Spleen (tissue), 11 donors: ENCODE measurements around the gene IRS1. TPM values are rescaled to one million over a fixed set of nuclear protein-coding genes. Genes with fewer than 3 reads are reported as not detected.

Source experiments
- DNase-seq: peaks from one replicate; pipeline ENCODE4 v3.0.0-alpha.2; 2020
- H3K27ac ChIP-seq, 8 donors: fragments of 200-600 bp; sonication (generic) in 7 of 8; 1 replicate in 4 of 8; 2 replicates in 4 of 8; pipeline versions ENCODE4 v1.5.0 to v1.8.0; 2016 to 2021; ENCODE audit warnings: inconsistent platforms in 4 of 8, mild to moderate bottlenecking in 4 of 8, moderate library complexity in 1 of 8
- H3K27me3 ChIP-seq, 7 donors: fragments of 200-600 bp; sonication (generic) in 6 of 7; replicated peaks in 1 of 7; 1 replicate in 4 of 7; 2 replicates in 3 of 7; pipeline versions ENCODE4 v1.5.0 to v1.8.0; 2016 to 2021; ENCODE audit warnings: inconsistent platforms in 3 of 7, mild to moderate bottlenecking in 1 of 7
- H3K36me3 ChIP-seq, 6 donors: fragments of 200-600 bp; sonication (generic) in 5 of 6; 1 replicate in 4 of 6; 2 replicates in 2 of 6; pipeline versions ENCODE4 v1.5.0 to v1.8.0; 2016 to 2021; ENCODE audit warnings: inconsistent platforms in 2 of 6
- H3K4me1 ChIP-seq, 6 donors: fragments of 200-600 bp; sonication (generic) in 5 of 6; 1 replicate in 3 of 6; 2 replicates in 3 of 6; pipeline versions ENCODE4 v1.5.0 to v1.8.0; 2016 to 2021; ENCODE audit warnings: inconsistent platforms in 3 of 6
- H3K4me3 ChIP-seq, 8 donors: fragments of 200-600 bp; sonication (generic) in 7 of 8; 1 replicate in 4 of 8; 2 replicates in 4 of 8; pipeline versions ENCODE4 v1.5.0 to v1.8.0; 2016 to 2021; ENCODE audit warnings: inconsistent platforms in 4 of 8, mild to moderate bottlenecking in 4 of 8, moderate library complexity in 2 of 8
- H3K9me3 ChIP-seq, 8 donors: fragments of 200-600 bp; sonication (generic) in 7 of 8; 1 replicate in 4 of 8; 2 replicates in 4 of 8; pipeline versions ENCODE4 v1.5.0 to v1.8.0; 2016 to 2021; ENCODE audit warnings: inconsistent platforms in 4 of 8
- CTCF ChIP-seq, 11 experiments: fragments of 200-600 bp in 7 of 11; fragments of 450-650 bp in 4 of 11; sonication (generic) in 4 of 11; IDR thresholded peaks in 8 of 11; conservative IDR thresholded peaks in 3 of 11; 1 replicate in 7 of 11; 2 replicates in 4 of 11; pipeline versions ENCODE4 v1.4.0 to v1.8.0; 2016 to 2021; ENCODE audit warnings: antibody characterized with exemption in 11 of 11, inconsistent platforms in 4 of 11, mild to moderate bottlenecking in 1 of 11
- POLR2A ChIP-seq, 3 donors: fragments of 450-650 bp; IDR thresholded peaks; one replicate each; pipeline ENCODE4 v1.5.1; 2017; ENCODE audit warnings: antibody characterized with exemption in 3 of 3, mild to moderate bottlenecking in 1 of 3
- POLR2AphosphoS5 ChIP-seq, 3 donors: sonication (generic); formaldehyde crosslinking; IDR thresholded peaks; one replicate each; pipeline ENCODE4 v1.5.1; 2017; ENCODE audit warnings: antibody characterized with exemption in 3 of 3
- WGBS, 5 donors: extraction: QIAGEN DNeasy Blood & Tissue Kit in 3 of 5; methylation state at CpG; one replicate each; pipeline versions ENCODE4 v1.1.5 to v1.1.7; 2013 to 2018; 5-methylcytosine and 5-hydroxymethylcytosine counted together
- intact Hi-C: fragments of 100-400 bp; cut with DNase I; formaldehyde crosslinking; loops from one replicate; pipeline ENCODE4 v1.15.0; 2023; ENCODE audit warnings: low total_unique reads
- polyA plus RNA-seq, 3 donors: library from polyadenylated mRNA; stranded (reverse); fragments of 200-250 nt; gene quantifications; one replicate each; pipeline ENCODE4 v1.2.1, GENCODE V29; 2013
- total RNA-seq, 7 donors: library from RNA; depleted of rRNA in 3 of 7; stranded (reverse); fragments of >200 nt in 3 of 7; fragmentation: NEBNext Ultra II Directional in 4 of 7; extraction: Animal tissue kit (Norgen Biotek cat#: 25700) in 4 of 7; gene quantifications; one replicate each; pipeline versions ENCODE4 v1.1.0 to v1.2.1, GENCODE V29; 2016 to 2021
- donor health status: healthy with polysubstance abuse.
- donor health status: DM: no; HTN: no; CAD: no; lungs with moderate emphysema.
- donor health status: DM: no; HTN: no; CAD: no.
- donor health status: Bipolar disorder and iron deficiency.
- donor health status: healthy.
- donor health status: DM: no; HTN: no; CAD: no.
- donor health status: DM: yes; HTN: yes; CAD: no.

Gene IRS1
- total and polyA plus RNA-seq, 10 donors, result 0.89 to 11.6 (median 8.2) TPM

DNA sequence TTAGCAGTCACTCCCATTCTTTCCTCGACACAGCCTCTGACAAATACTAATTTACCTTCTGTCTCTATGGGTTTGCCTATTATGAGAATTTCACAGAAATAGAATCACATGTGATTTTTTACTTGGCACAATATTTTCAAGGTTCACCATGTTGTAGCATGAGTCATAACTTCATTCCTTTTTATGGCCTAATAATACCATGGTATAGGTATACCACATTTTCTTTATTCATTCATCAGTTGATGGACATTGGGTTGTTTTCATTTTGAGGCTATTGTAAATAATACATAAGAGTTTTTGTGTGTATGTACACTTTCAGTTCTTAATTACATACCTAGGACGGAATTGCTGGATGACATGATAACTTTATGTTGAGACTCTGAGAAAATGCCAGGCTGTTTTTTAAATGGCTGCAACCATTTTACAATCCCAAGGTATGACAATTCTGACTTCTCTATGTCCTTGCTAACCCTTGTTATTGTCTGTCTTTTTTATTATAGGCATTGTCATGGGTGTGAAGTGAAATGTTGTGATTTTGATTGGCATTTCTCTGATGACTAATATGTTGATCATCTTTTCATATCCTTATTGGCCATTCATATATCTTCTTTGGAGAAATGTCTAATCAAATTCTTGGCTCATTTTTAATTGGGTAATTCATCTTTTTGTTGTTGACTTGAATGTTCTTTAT is 87.9 kb downstream of the IRS1 start:
- no peak overlapping the region for H3K4me3 ChIP-seq
- H3K4me1 ChIP-seq, result no peaks in the 10 kb centered on the region
- 86 to 96% (median 92%) methylated on average over 2 of the region's 2 CpGs for WGBS, 5 donors
- intact Hi-C loops, result no loop called here
- no peak overlapping the region for H3K27ac ChIP-seq
- H3K27me3 ChIP-seq, result peaks cover 0 to 4% (median 0%) of the 10 kb centered on the region in 7 donors
- TF ChIP-seq CTCF (IDR thresholded peaks at IDR 0.05 in 8 of 11, conservative IDR thresholded peaks at IDR 0.05 in 3 of 11) (no peak), POLR2A (IDR thresholded peaks at IDR 0.05) (no peak), POLR2AphosphoS5 (IDR thresholded peaks at IDR 0.05) (no peak)
- DNase-seq, result no peak
- H3K9me3 ChIP-seq, result no peaks in the 10 kb centered on the region
- no peaks in the 10 kb centered on the region for H3K36me3 ChIP-seq

DNA sequence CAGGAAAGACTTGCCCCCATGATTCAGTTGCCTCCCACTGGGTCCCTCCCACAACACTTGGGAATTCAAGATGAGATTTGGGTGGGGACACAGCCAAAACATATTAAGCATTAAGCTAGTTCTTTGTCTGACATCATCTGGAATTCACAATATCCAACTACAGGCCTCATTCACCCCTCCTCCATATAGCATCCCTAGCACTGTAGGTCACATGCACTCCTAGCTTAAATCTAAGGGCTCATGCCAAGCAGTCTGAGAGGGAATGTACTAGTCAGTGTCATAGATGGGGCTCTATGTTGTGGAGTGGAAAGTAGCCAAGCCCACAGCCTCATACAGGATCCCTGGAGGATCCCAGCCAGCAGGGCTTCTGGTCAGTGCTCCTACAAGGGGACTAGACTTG is 92.1 kb downstream of the IRS1 start:
- Histone ChIP-seq H3K4me1 (no peaks in the 10 kb centered on the region), H3K27me3 (no peaks in the 10 kb centered on the region), H3K9me3 (no peaks in the 10 kb centered on the region), H3K4me3 (no peak overlapping the region), H3K27ac (no peak overlapping the region), H3K36me3 (no peaks in the 10 kb centered on the region)
- intact Hi-C loops, result no loop called here
- no peak for DNase-seq
- no peak for TF ChIP-seq POLR2AphosphoS5 (IDR thresholded peaks at IDR 0.05)

- Histone ChIP-seq H3K4me3 (no peak overlapping the region), H3K36me3 (no peaks in the 10 kb centered on the region), H3K27ac (no peak overlapping the region), H3K27me3 (no peaks in the 10 kb centered on the region), H3K9me3 (no peaks in the 10 kb centered on the region), H3K4me1 (no peaks in the 10 kb centered on the region)
- TF ChIP-seq POLR2A (IDR thresholded peaks at IDR 0.05) (no peak), CTCF (IDR thresholded peaks at IDR 0.05 in 8 of 11, conservative IDR thresholded peaks at IDR 0.05 in 3 of 11) (no peak), POLR2AphosphoS5 (IDR thresholded peaks at IDR 0.05) (no peak)
- intact Hi-C loops, result no loop called here
- no peak for DNase-seq
- 77 to 83% (median 79%) methylated on average over 3 of the region's 3 CpGs for WGBS, 5 donors
Measured at GRCh38 chr2:226705965-226706364, 93.7 kb downstream of the IRS1 start.

- TF ChIP-seq CTCF (IDR thresholded peaks at IDR 0.05 in 8 of 11, conservative IDR thresholded peaks at IDR 0.05 in 3 of 11) (no peak), POLR2A (IDR thresholded peaks at IDR 0.05) (no peak), POLR2AphosphoS5 (IDR thresholded peaks at IDR 0.05) (no peak)
- H3K36me3 ChIP-seq, result no peaks in the 10 kb centered on the region
- H3K4me3 ChIP-seq, result no peak overlapping the region
- no peaks in the 10 kb centered on the region for H3K27me3 ChIP-seq
- 87 to 90% (median 89%) methylated on average over 8 of the region's 8 CpGs for WGBS, 5 donors
- H3K9me3 ChIP-seq, result no peaks in the 10 kb centered on the region
- intact Hi-C loops, result no loop called here
- H3K27ac ChIP-seq, result no peak overlapping the region
- DNase-seq, result no peak
- no peaks in the 10 kb centered on the region for H3K4me1 ChIP-seq
Measured at GRCh38 chr2:226705133-226705886, 94.3 kb downstream of the IRS1 start.
